ENCODE measurements around the gene ATOH7.
A peak's percentile ranks its signal among the peaks of the same experiment; 100 is the strongest.

Gene ATOH7

GRCh38 chr10:68271196-68271882, 39.4 kb upstream of the ATOH7 start:
- no peak for TF ChIP-seq CTCF (conservative IDR thresholded peaks at IDR 0.05; ENCODE audit: low read length)
- peak; percentile 16 for DNase-seq (ENCODE audit: low read depth)
- no peak overlapping the region for H3K4me3 ChIP-seq (ENCODE audit: low read length)

GRCh38 chr10:68269562-68270290, 37.8 kb upstream of the ATOH7 start:
- DNase-seq (ENCODE audit: low read depth): no peak
- no peak for TF ChIP-seq CTCF (conservative IDR thresholded peaks at IDR 0.05; ENCODE audit: low read length)

GRCh38 chr10:68261132-68261856, 29.4 kb upstream of the ATOH7 start:
- TF ChIP-seq CTCF (conservative IDR thresholded peaks at IDR 0.05; ENCODE audit: low read length): no peak
- no peak for DNase-seq (ENCODE audit: low read depth)
- H3K4me3 ChIP-seq (ENCODE audit: low read length): no peak overlapping the region

More at GRCh38 chr10:68269562-68270290, 37.8 kb upstream of the ATOH7 start:
- H3K4me3 ChIP-seq (ENCODE audit: low read length): no peak overlapping the region

DNA sequence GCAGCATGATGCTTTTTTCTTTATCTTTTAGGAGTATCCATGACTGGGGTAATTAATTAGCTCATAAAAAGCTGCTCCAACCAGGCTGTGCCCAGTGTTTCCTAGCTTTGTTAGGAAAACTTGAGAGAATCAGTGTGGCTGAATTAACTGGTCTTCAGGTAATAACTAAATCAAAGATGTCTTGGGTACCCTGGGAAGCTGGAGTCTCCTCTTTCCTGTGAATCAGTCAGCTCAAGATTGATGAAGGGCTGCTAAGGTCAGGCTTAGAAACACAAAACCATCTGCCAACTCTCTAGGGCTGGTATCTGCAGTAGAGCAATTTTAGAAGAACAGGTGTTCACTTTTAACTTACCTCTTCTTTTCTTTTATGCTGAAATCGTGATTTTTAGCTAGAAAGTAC, 21.4 kb upstream of the ATOH7 start:
- no peak for DNase-seq (ENCODE audit: low read depth)
- no peak overlapping the region for H3K4me3 ChIP-seq (ENCODE audit: low read length)
- TF ChIP-seq CTCF (conservative IDR thresholded peaks at IDR 0.05; ENCODE audit: low read length): no peak

DNA sequence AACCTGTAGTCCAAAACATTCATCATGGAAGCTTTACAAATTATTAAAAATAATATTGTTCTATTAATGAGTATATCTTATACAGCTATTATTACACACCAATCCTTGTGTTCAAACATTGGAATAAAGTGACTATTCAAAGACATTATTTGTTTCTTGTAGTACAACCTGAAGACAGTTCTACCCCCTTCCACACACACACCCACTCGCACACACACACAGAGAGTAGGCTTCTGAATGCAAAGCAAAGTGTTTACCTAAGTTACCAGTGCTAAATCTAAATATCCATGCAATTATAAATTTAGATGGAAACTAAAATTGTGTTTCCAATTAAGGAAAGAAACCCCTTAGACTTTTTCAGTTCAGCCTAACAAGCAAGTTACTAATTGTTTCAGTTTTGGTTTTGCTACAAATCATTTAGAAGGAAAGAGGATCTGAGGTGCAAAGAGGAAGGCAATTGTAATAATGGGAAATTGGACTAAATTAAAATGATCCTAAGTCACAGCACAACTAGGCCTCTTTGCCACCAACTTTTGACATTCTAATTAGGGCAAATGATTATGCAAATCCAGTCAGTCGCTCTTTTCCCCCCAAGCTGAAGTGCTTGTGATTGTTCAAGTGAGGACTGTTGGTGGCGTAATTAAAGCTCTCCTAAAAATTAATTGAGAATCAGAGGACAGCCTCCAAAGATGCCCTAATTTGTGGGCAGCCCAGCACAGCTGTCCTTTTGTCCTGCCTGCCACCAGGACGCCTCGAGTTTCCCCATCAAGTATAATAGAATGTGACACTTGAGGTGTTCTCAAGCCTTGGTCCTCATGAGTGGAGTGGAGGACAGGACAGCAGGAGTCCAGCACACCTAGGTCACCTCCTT, 19.9 kb upstream of the ATOH7 start:
- DNase-seq (ENCODE audit: low read depth): no peak
- no peak overlapping the region for H3K4me3 ChIP-seq (ENCODE audit: low read length)
- TF ChIP-seq CTCF (conservative IDR thresholded peaks at IDR 0.05; ENCODE audit: low read length): no peak

DNA sequence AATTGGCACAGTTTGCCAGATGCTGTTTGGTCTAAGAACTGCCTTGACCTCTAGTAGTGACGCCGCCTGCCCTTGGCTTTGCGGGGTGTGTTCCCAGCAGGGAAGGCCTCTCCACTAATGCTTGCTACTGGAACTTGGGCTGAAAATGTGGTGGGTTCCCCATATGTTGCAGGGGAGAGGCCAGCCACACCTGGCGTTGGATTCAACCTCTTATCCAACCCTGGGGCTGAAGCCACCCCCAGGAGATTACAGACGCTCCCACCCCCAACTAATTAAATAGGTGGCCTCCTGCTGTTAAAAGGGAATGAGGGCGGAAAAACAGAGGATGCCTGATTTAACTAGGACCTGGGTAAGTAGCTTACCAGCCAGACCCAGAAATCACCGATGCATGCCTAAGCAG, 19.2 kb upstream of the ATOH7 start:
- no peak for TF ChIP-seq CTCF (conservative IDR thresholded peaks at IDR 0.05; ENCODE audit: low read length)
- DNase-seq (ENCODE audit: low read depth): no peak
- H3K4me3 ChIP-seq (ENCODE audit: low read length): no peak overlapping the region

Measured in AG10803 (cell line).